Retinal pigment epithelial cell (primary cell): ENCODE results near the gene IST1.

ENCODE experiments used
- DNase-seq: peaks from one replicate; pipeline ENCODE4 v3.0.0-alpha.2; 2010; ENCODE audit warnings: low read depth
- H3K4me3 ChIP-seq: 2 replicates; pipeline ENCODE4 v1.5.1; 2011; ENCODE audit warnings: mild to moderate bottlenecking, low read length, control low read depth, moderate library complexity
- TF ChIP-seq, protein P1 (sequence below): conservative IDR thresholded peaks from 2 replicates; pipeline ENCODE4 v1.5.1; 2011; ENCODE audit warnings: low read depth, low read length, control low read depth, inconsistent platforms

IST1 gene

DNA sequence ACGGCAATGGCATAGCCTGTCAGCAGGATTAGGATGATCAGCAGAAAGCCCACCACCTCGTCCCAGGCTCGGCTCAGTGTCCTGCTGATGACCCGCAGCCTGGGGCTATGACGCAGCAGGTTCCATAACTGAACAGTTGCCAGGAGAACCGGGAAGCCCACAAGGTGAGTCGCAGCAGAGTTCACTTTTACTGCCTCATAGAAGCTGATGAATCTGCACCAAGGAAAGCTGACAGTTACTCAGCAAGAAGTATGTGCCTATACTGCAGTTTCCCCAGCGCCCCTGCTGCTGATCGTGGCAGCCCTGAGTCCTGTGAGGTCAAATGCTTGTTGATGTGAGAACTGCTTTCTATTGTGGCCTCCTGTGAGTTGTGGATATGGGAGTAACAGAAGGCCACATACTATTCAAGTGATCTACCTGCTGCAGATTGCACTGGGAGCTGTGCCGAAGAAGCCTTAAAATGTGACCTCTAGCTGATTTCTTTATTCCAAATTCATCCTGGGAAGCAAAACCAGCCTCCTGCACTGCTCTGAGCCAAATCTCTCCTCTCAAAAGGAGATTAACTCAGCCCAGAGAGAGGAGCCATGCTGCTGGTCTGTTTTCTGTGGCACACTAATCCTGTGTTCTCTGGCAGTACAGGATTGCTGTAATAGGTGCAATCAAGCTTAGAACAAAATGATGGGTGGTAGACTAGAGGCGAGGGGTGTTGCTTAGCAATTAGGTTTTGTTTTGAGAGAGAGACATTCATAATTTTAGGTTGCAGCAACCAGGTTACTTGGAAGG lies 38.8 kb downstream of the IST1 start:
- TF ChIP-seq, protein P1, sequence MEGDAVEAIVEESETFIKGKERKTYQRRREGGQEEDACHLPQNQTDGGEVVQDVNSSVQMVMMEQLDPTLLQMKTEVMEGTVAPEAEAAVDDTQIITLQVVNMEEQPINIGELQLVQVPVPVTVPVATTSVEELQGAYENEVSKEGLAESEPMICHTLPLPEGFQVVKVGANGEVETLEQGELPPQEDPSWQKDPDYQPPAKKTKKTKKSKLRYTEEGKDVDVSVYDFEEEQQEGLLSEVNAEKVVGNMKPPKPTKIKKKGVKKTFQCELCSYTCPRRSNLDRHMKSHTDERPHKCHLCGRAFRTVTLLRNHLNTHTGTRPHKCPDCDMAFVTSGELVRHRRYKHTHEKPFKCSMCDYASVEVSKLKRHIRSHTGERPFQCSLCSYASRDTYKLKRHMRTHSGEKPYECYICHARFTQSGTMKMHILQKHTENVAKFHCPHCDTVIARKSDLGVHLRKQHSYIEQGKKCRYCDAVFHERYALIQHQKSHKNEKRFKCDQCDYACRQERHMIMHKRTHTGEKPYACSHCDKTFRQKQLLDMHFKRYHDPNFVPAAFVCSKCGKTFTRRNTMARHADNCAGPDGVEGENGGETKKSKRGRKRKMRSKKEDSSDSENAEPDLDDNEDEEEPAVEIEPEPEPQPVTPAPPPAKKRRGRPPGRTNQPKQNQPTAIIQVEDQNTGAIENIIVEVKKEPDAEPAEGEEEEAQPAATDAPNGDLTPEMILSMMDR = no peak
- peak; percentile 69 for DNase-seq

DNA sequence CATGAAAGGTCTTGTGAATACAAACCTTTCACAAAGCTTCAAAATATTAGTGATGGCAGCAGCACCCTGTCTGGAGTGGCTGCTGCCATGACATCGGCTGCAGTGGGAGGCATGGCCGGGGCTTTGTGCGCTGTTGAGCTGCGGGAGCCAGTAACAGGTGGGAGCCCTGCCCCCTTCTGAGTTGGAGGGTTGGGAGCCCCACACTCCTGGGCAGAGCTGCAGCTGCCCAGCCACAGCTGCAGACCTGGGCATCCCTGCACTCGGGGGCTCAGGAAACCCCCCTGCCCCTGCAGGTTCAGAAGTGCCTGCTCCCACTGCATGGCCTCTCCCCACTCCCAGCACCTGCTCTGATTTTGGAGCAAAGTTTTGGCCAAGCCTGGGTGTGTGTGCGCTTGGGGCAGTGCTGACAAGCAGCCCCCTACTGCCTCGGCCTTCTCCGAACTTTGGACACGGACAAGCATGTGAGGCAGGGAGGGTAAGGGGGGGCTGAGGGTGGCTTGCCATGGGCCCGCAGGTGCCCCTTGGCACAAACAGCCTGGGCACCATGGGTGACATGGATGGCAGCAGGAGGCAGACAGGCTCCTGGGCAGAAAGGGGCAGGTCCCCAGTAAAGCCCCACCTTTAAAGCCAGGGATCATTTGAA lies 42.7 kb downstream of the IST1 start:
- no peak overlapping the region for H3K4me3 ChIP-seq
- TF ChIP-seq, protein P1 = no peak
- no peak for DNase-seq

More for the DNA sequence above, 38.8 kb downstream of the IST1 start:
- no peak overlapping the region for H3K4me3 ChIP-seq

DNA sequence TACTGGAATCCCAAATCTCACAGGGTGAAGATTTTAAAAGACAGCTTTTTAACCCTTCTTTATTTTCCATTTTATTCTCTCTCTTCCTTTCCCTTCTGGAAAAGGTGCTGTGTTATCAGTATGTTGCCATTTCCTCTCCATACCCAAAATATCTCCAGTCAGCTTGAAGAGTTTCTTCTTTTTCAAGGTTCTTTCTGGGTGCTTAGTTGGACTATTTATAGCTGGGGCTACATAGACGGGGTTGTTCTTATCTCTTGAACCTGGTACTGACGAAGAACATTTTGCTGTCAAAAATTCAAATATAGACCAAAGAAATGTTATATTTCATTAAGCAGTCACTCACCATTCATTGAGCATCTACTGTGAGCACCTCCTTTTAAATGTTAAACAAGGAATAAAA lies 48.6 kb downstream of the IST1 start:
- TF ChIP-seq, protein P1 = no peak
- H3K4me3 ChIP-seq = no peak overlapping the region
- no peak for DNase-seq

DNA sequence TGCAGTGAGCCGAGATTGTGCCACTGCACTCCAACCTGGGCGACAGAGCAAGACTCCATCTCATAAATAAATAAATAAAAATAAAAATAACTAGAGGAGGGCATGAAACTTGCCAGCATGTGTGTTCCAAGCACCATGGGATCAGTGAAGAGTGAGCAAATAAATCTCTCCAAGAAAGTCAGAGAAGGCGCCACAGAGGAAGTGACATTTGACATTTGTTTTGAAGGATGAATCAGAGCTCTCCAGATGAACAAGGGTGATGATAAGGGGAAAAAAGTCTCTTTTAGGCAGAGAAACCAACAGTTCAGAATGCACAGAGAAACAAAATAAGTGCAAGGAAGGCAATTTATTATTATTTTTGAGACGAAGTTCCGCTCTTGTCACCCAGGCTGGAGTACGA lies 50.3 kb downstream of the IST1 start:
- TF ChIP-seq, protein P1 = no peak
- no peak overlapping the region for H3K4me3 ChIP-seq
- no peak for DNase-seq

DNA sequence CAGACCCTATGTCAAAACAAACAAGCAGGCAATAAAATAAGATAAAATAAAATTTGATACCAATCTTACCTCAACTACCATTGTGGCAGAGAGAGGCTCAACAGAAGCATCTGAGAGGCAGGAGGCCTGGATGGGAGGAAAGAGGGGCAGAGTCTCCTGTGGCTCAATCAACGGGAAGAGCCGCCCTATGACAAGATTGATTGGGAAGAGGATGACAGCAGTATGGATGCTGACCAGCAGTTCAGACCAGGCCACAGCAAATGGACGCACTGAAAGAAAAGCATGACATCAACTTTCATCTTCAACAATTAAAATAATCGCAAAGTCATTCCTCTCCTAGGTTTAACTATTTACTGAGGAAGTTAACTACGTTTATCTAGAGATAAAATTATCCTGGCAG lies 57.5 kb downstream of the IST1 start:
- no peak for DNase-seq
- no peak overlapping the region for H3K4me3 ChIP-seq
- TF ChIP-seq, protein P1 = no peak

DNA sequence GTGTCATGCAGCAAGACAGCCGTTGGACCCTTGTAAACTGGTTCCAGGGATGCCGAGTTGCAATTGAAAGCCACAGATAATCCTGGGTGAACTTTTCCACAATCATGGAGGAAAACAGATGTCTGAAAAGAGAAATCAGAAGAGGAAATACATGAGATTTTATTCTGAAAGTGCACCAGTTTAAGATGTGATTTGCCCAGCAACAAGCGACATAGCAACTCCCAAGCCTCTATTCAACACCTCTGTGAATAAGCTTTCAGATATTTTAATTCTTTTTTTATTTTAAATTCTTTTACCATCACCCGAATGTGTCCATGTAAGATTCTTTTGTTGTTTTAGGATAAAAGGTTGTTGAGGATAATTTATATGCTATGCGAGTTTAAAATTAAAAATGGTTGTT lies 58.8 kb downstream of the IST1 start:
- no peak for DNase-seq
- TF ChIP-seq, protein P1 = no peak
- no peak overlapping the region for H3K4me3 ChIP-seq
